HG02938 (cell line): ENCODE results near the gene MECR.
"Not testable (repeated sequence)": the region's sequence is repeated elsewhere in the genome, so short reads cannot be mapped to it uniquely, and the experiment has no call there.

Experiments
- ATAC-seq: cut with Tn5 transposase; IDR thresholded peaks from one replicate; pipeline ENCODE4 v1.9.1; 2021; ENCODE audit warnings: mild to moderate bottlenecking, moderate library complexity; ENCODE audit not compliant: unreplicated experiment

Gene MECR

GRCh38 chr1:29172415-29172939 is 58.3 kb downstream of the MECR start:
- no peak for ATAC-seq

- no peak for ATAC-seq
These were observed 59.2 kb downstream of the MECR start for GRCh38 chr1:29171521-29171920.

GRCh38 chr1:29171089-29171488 is 59.6 kb downstream of the MECR start:
- no peak for ATAC-seq

- ATAC-seq = no peak
These were observed 60.8 kb downstream of the MECR start for GRCh38 chr1:29169976-29170375.

GRCh38 chr1:29167904-29168303 is 62.8 kb downstream of the MECR start:
- ATAC-seq = no peak

- ATAC-seq = no peak
These were observed 64.3 kb downstream of the MECR start for GRCh38 chr1:29166291-29166878.

- ATAC-seq = no peak
These were observed 66.1 kb downstream of the MECR start for GRCh38 chr1:29164588-29164987.

GRCh38 chr1:29162476-29163138 is 68.1 kb downstream of the MECR start:
- no peak for ATAC-seq

GRCh38 chr1:29162025-29162424 is 68.7 kb downstream of the MECR start:
- no peak for ATAC-seq

- ATAC-seq = no peak
These were observed 71.0 kb downstream of the MECR start for GRCh38 chr1:29159773-29160172.

GRCh38 chr1:29157269-29157601 is 73.5 kb downstream of the MECR start:
- no peak for ATAC-seq

- ATAC-seq = no peak
These were observed 74.0 kb downstream of the MECR start for GRCh38 chr1:29156543-29157268.

- ATAC-seq = no peak
These were observed 78.5 kb downstream of the MECR start for GRCh38 chr1:29152046-29152805.

- not testable (repeated sequence) for ATAC-seq
These were observed 80.4 kb downstream of the MECR start for GRCh38 chr1:29150346-29150745.

GRCh38 chr1:29148656-29149491 is 81.9 kb downstream of the MECR start:
- ATAC-seq = no peak

GRCh38 chr1:29145739-29146437 is 84.8 kb downstream of the MECR start:
- ATAC-seq = no peak

- no peak for ATAC-seq
These were observed 86.6 kb downstream of the MECR start for GRCh38 chr1:29144178-29144577.

GRCh38 chr1:29142714-29143113 is 88.0 kb downstream of the MECR start:
- ATAC-seq = no peak
